Trophoblast cell (in vitro differentiated cells and primary cell): Measurements from ENCODE around the gene IGFALS.

Experiments used
- DNase-seq, 2 donors: peaks; one replicate each; pipeline ENCODE4 v3.0.0-alpha.2; 2016
- H2AFZ ChIP-seq: 2 replicates; pipeline ENCODE4 v1.6.1; 2013; ENCODE audit warnings: low read length, moderate library complexity, mild to moderate bottlenecking; ENCODE audit not compliant: insufficient read depth, poor library complexity
- H2AK5ac ChIP-seq: 2 replicates; pipeline ENCODE4 v1.6.1; 2013; ENCODE audit warnings: mild to moderate bottlenecking, low read length
- H2BK120ac ChIP-seq: 2 replicates; pipeline ENCODE4 v1.6.1; 2013; ENCODE audit warnings: low read length, mild to moderate bottlenecking, moderate library complexity; ENCODE audit not compliant: insufficient read depth, poor library complexity
- H2BK12ac ChIP-seq: 2 replicates; pipeline ENCODE4 v1.6.1; 2013; ENCODE audit warnings: mild to moderate bottlenecking, low read length, moderate library complexity
- H2BK5ac ChIP-seq: 2 replicates; pipeline ENCODE4 v1.6.1; 2013; ENCODE audit warnings: low read length, low read depth, moderate library complexity, mild to moderate bottlenecking; ENCODE audit not compliant: poor library complexity
- H3K14ac ChIP-seq: 2 replicates; pipeline ENCODE4 v1.6.1; 2013; ENCODE audit warnings: mild to moderate bottlenecking, low read length
- H3K18ac ChIP-seq: 2 replicates; pipeline ENCODE4 v1.6.1; 2013; ENCODE audit warnings: mild to moderate bottlenecking, low read length
- H3K23ac ChIP-seq: 2 replicates; pipeline ENCODE4 v1.6.1; 2013; ENCODE audit warnings: low read length
- H3K27ac ChIP-seq: 2 replicates; pipeline ENCODE4 v1.5.1; 2013; ENCODE audit warnings: low read depth, mild to moderate bottlenecking, inconsistent platforms, low read length, moderate library complexity
- H3K27me3 ChIP-seq: 2 replicates; pipeline ENCODE4 v1.6.1; 2013; ENCODE audit warnings: inconsistent platforms, mild to moderate bottlenecking, low read length, moderate library complexity; ENCODE audit not compliant: insufficient read depth
- H3K36me3 ChIP-seq, 2 experiments: 1 replicate in 1 of 2; 2 replicates in 1 of 2; pipeline ENCODE4 v1.6.1; 2013; ENCODE audit warnings: low read length in 2 of 2, mild to moderate bottlenecking in 2 of 2, moderate library complexity in 1 of 2; ENCODE audit not compliant: insufficient read depth in 2 of 2, control insufficient read depth in 1 of 2
- H3K4ac ChIP-seq: 2 replicates; pipeline ENCODE4 v1.6.1; 2013; ENCODE audit warnings: low read depth, mild to moderate bottlenecking, low read length, moderate library complexity
- H3K4me1 ChIP-seq, 2 experiments: 1 replicate in 1 of 2; 2 replicates in 1 of 2; pipeline ENCODE4 v1.6.1; 2013; ENCODE audit warnings: low read length in 2 of 2, mild to moderate bottlenecking in 2 of 2, moderate library complexity in 1 of 2; ENCODE audit not compliant: insufficient read depth in 2 of 2, control insufficient read depth in 1 of 2
- H3K4me2 ChIP-seq: 2 replicates; pipeline ENCODE4 v1.6.1; 2013; ENCODE audit warnings: inconsistent platforms, mild to moderate bottlenecking, low read length, moderate library complexity
- H3K4me3 ChIP-seq: 2 replicates; pipeline ENCODE4 v1.5.1; 2013; ENCODE audit warnings: mild to moderate bottlenecking, low read depth, low read length, inconsistent platforms
- H3K79me1 ChIP-seq: one replicate; pipeline ENCODE4 v1.6.1; 2013; ENCODE audit warnings: low read length
- H3K79me2 ChIP-seq: 2 replicates; pipeline ENCODE4 v1.6.1; 2013; ENCODE audit warnings: low read length, mild to moderate bottlenecking; ENCODE audit not compliant: control insufficient read depth, insufficient read depth, poor library complexity
- H3K9ac ChIP-seq: 2 replicates; pipeline ENCODE4 v1.6.1; 2013; ENCODE audit warnings: mild to moderate bottlenecking, low read length
- H3K9me3 ChIP-seq: 2 replicates; pipeline ENCODE4 v1.6.1; 2013; ENCODE audit warnings: low read depth, mild to moderate bottlenecking, control low read depth, inconsistent platforms, low read length; ENCODE audit not compliant: insufficient read depth
- H4K12ac ChIP-seq: 2 replicates; pipeline ENCODE4 v1.6.1; 2013; ENCODE audit warnings: low read depth, mild to moderate bottlenecking, low read length, moderate library complexity
- H4K8ac ChIP-seq: 2 replicates; pipeline ENCODE4 v1.6.1; 2013; ENCODE audit warnings: low read depth, mild to moderate bottlenecking, low read length, moderate library complexity
- H4K91ac ChIP-seq: one replicate; pipeline ENCODE4 v1.6.1; 2013; ENCODE audit warnings: low read depth, mild to moderate bottlenecking, low read length, moderate library complexity
- WGBS: extraction: QIAGEN DNeasy Blood & Tissue Kit; methylation state at CpG from one replicate; pipeline ENCODE4 v1.1.7; 2013; ENCODE audit warnings: missing lambda C conversion rate; ENCODE audit not compliant: insufficient read length, insufficient coverage; ENCODE audit errors: extremely low coverage; 5-methylcytosine and 5-hydroxymethylcytosine counted together

The IGFALS gene

DNA sequence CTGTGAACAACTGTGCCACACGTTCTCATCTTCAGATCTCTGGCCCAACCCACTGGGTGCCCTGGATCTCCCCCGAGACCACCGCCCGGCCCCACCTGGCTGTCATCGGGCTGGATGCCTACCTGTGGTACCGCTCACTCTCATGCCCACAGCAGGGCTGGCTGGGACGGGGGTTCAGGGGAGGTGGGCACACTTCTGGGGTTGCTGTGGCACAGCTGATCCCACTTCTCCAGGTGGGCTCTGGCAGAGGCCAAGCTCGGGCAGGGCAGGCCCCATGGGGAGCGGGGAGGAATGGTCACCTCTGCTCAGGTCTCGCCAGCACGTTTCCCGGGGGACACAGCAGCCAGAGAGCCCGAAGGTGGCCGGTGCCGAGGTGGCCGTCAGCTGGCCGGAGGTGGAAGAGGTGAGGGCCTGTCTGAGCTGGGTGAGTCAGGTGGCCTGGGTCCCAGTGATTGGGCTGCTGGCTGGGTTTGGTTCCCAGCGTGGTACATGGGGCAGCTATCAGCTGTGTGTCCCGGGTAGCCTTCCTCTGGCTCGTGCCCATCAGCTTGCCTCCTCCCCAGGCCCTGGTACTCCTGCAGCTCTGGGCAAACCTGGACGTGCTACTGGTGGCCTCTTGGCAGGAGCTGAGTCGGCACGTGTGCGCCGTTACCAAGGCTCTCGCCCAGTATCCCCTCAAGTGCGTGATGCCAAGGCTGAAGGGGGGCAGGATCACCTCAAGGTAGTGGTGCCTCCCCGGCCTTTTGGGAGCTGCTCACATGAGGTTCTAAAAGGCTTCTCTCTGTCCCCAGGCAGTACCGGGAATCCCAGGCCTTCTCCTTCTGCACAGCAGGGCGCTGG lies 18.3 kb downstream of the IGFALS start:
- no peak overlapping the region for H3K9ac ChIP-seq
- H3K14ac ChIP-seq: no peak overlapping the region
- no peak overlapping the region for H3K4me2 ChIP-seq
- no CpG with 5 or more reads among the region's 30 CpGs for WGBS
- H4K8ac ChIP-seq: no peak overlapping the region
- no peak overlapping the region for H3K27ac ChIP-seq
- H3K23ac ChIP-seq: no peak overlapping the region
- no peak overlapping the region for H2AK5ac ChIP-seq
- no peak overlapping the region for H4K91ac ChIP-seq
- peaks cover 22% of the 10 kb centered on the region for H3K79me1 ChIP-seq
- H3K4me1 ChIP-seq: peaks cover 13 to 23% of the 10 kb centered on the region in 2 experiments
- no peak for DNase-seq
- H3K79me2 ChIP-seq: peaks cover 15% of the 10 kb centered on the region
- H4K12ac ChIP-seq: no peak overlapping the region
- peaks cover 2% of the 10 kb centered on the region for H3K9me3 ChIP-seq
- H2BK12ac ChIP-seq: no peak overlapping the region
- H2BK5ac ChIP-seq: no peak overlapping the region
- H3K18ac ChIP-seq: no peak overlapping the region
- H3K4me3 ChIP-seq: no peak overlapping the region
- peaks cover 47 to 49% of the 10 kb centered on the region in 2 experiments for H3K36me3 ChIP-seq
- H2AFZ ChIP-seq: no peak overlapping the region
- H2BK120ac ChIP-seq: no peak overlapping the region
- H3K27me3 ChIP-seq: no peaks in the 10 kb centered on the region
- H3K4ac ChIP-seq: no peak overlapping the region

- Histone ChIP-seq H2BK5ac (no peak overlapping the region), H3K18ac (no peak overlapping the region), H3K36me3 (peaks cover 42 to 47% of the 10 kb centered on the region in 2 experiments), H4K91ac (no peak overlapping the region), H2AFZ (no peak overlapping the region), H3K4me1 (peaks cover 10 to 18% of the 10 kb centered on the region in 2 experiments), H3K23ac (no peak overlapping the region), H2AK5ac (no peak overlapping the region), H2BK120ac (no peak overlapping the region), H3K4ac (no peak overlapping the region), H3K79me2 (peaks cover 15% of the 10 kb centered on the region), H3K4me2 (peak overlapping the region; percentile 94), H3K9me3 (peaks cover 2% of the 10 kb centered on the region), H3K79me1 (peaks cover 22% of the 10 kb centered on the region), H4K8ac (no peak overlapping the region), H3K27me3 (no peaks in the 10 kb centered on the region), H3K27ac (no peak overlapping the region), H4K12ac (peak overlapping the region; percentile 14), H3K4me3 (no peak overlapping the region), H2BK12ac (no peak overlapping the region), H3K9ac (no peak overlapping the region), H3K14ac (no peak overlapping the region)
- no peak for DNase-seq
- WGBS: no CpG with 5 or more reads among the region's 7 CpGs
These were observed 19.1 kb downstream of the IGFALS start for GRCh38 chr16:1774448-1774780.

- peak in 1 of 2 donors; percentile 35 for DNase-seq
- WGBS: no CpG with 5 or more reads among the region's 45 CpGs
These were observed 19.6 kb downstream of the IGFALS start for GRCh38 chr16:1773703-1774447.

GRCh38 chr16:1772908-1773702 lies 20.4 kb downstream of the IGFALS start, which contains the start of gene MRPS34:
MRPS34 (minus strand) TSS chr16:1773134; CDS start chr16:1773119, 15 bp downstream.
- H3K4me1 ChIP-seq: peaks cover 10 to 18% of the 10 kb centered on the region in 2 experiments
- peak within 1 kb of the TSS; percentile 91 for H4K12ac ChIP-seq
- peak within 1 kb of the TSS; percentile 90 for H3K27ac ChIP-seq
- peak within 1 kb of the TSS; percentile 92 for H3K18ac ChIP-seq
- peak within 1 kb of the TSS; percentile 94 for H3K4me2 ChIP-seq
- peak within 1 kb of the TSS; percentile 95 for H4K91ac ChIP-seq
- H3K4me3 ChIP-seq: peak within 1 kb of the TSS; percentile 95
- peak within 1 kb of the TSS; percentile 97 for H4K8ac ChIP-seq
- H2AFZ ChIP-seq: peak within 1 kb of the TSS; percentile 89
- peak; percentile 68 to 91 for DNase-seq
- peak within 1 kb of the TSS; percentile 89 for H3K9ac ChIP-seq
- H3K4ac ChIP-seq: peak within 1 kb of the TSS; percentile 76
- H3K14ac ChIP-seq: peak within 1 kb of the TSS; percentile 92
- peak within 1 kb of the TSS; percentile 91 for H2BK120ac ChIP-seq
- H2BK5ac ChIP-seq: peak within 1 kb of the TSS; percentile 90
- peak within 1 kb of the TSS; percentile 51 for H2BK12ac ChIP-seq
- peak within 1 kb of the TSS; percentile 92 for H2AK5ac ChIP-seq
- peaks cover 2% of the 10 kb centered on the region for H3K9me3 ChIP-seq
- H3K79me2 ChIP-seq: peaks cover 15% of the 10 kb centered on the region
- peaks cover 46 to 52% of the 10 kb centered on the region in 2 experiments for H3K36me3 ChIP-seq
- H3K23ac ChIP-seq: no peak within 1 kb of the TSS
- H3K27me3 ChIP-seq: no peaks in the 10 kb centered on the region
- no CpG with 5 or more reads among the region's 108 CpGs for WGBS
- peaks cover 22% of the 10 kb centered on the region for H3K79me1 ChIP-seq

More at GRCh38 chr16:1773703-1774447, 19.6 kb downstream of the IGFALS start:
- Histone ChIP-seq H3K79me1 (peaks cover 22% of the 10 kb centered on the region), H2BK120ac (peak overlapping the region; percentile 30), H2BK12ac (peak overlapping the region; percentile 51), H3K18ac (peak overlapping the region; percentile 92), H3K4me3 (peak overlapping the region; percentile 95), H4K12ac (peak overlapping the region; percentile 2), H3K23ac (no peak overlapping the region), H2AK5ac (peak overlapping the region; percentile 53), H3K14ac (peak overlapping the region; percentile 81), H4K8ac (peak overlapping the region; percentile 80), H3K36me3 (peaks cover 45 to 47% of the 10 kb centered on the region in 2 experiments), H3K4ac (peak overlapping the region; percentile 66), H2BK5ac (no peak overlapping the region), H3K27me3 (no peaks in the 10 kb centered on the region), H3K4me2 (peak overlapping the region; percentile 94), H3K27ac (peak overlapping the region; percentile 37), H4K91ac (peak overlapping the region; percentile 83), H2AFZ (peak overlapping the region; percentile 77), H3K9ac (peak overlapping the region; percentile 72), H3K4me1 (peaks cover 10 to 18% of the 10 kb centered on the region in 2 experiments), H3K79me2 (peaks cover 15% of the 10 kb centered on the region), H3K9me3 (peaks cover 2% of the 10 kb centered on the region)
